ENCODE results near the gene BLVRB.

- no peak for TF ChIP-seq CTCF (IDR thresholded peaks at IDR 0.05; ENCODE audit: low read length)
- TF ChIP-seq EZH2 (optimal IDR thresholded peaks at IDR 0.05; ENCODE audit: low read depth, low read length): no peak
Observed at GRCh38 chr19:40417643-40417981, 47.9 kb downstream of the BLVRB start.
